ACC112 (cell line): ENCODE data around the gene HIF3A.

Experiments used
- H2AFZ ChIP-seq: fragments of 200-600 bp; sonication (generic); one replicate; pipeline ENCODE4 v1.6.0; 2017; ENCODE audit warnings: antibody characterized with exemption, low read length; ENCODE audit not compliant: unreplicated experiment
- H3K27ac ChIP-seq: fragments of 200-600 bp; sonication (generic); 2 replicates; pipeline ENCODE4 v1.5.1; 2014; ENCODE audit warnings: low read depth, mild to moderate bottlenecking, antibody characterized with exemption, low read length, moderate library complexity
- H3K27me3 ChIP-seq: fragments of 200-600 bp; sonication (generic); 2 replicates; pipeline ENCODE4 v1.6.1; 2014; ENCODE audit warnings: mild to moderate bottlenecking, antibody characterized with exemption, low read length, moderate library complexity, mixed read lengths; ENCODE audit not compliant: insufficient read depth
- H3K36me3 ChIP-seq: fragments of 200-600 bp; sonication (generic); 2 replicates; pipeline ENCODE4 v1.6.1; 2016; ENCODE audit warnings: mild to moderate bottlenecking, antibody characterized with exemption, low read length, moderate library complexity, mixed read lengths; ENCODE audit not compliant: insufficient read depth
- H3K4me1 ChIP-seq: fragments of 200-600 bp; sonication (generic); one replicate; pipeline ENCODE4 v1.6.1; 2016; ENCODE audit warnings: low read length, mixed read lengths; ENCODE audit not compliant: insufficient read depth, unreplicated experiment, control insufficient read depth
- H3K4me3 ChIP-seq: fragments of 200-600 bp; sonication (generic); 2 replicates; pipeline ENCODE4 v1.5.1; 2014; ENCODE audit warnings: mild to moderate bottlenecking, low read depth, low read length
- H3K79me2 ChIP-seq: fragments of 200-600 bp; sonication (generic); one replicate; pipeline ENCODE4 v1.6.0; 2016; ENCODE audit warnings: low read length; ENCODE audit not compliant: control insufficient read depth, unreplicated experiment, insufficient read depth

HIF3A gene

GRCh38 chr19:46349311-46349993 is 52.6 kb downstream of the HIF3A start:
- Histone ChIP-seq H3K36me3 (no peaks in the 10 kb centered on the region), H3K79me2 (peaks cover 47% of the 10 kb centered on the region), H3K27me3 (no peaks in the 10 kb centered on the region), H3K27ac (no peak overlapping the region), H2AFZ (no peak overlapping the region), H3K4me1 (peaks cover 25% of the 10 kb centered on the region), H3K4me3 (no peak overlapping the region)

- Histone ChIP-seq H3K4me3 (no peak overlapping the region), H3K27me3 (no peaks in the 10 kb centered on the region), H3K36me3 (no peaks in the 10 kb centered on the region), H3K27ac (peak overlapping the region; percentile 58), H3K4me1 (peaks cover 25% of the 10 kb centered on the region), H2AFZ (no peak overlapping the region), H3K79me2 (peaks cover 53% of the 10 kb centered on the region)
Observed at GRCh38 chr19:46350029-46350757, 53.4 kb downstream of the HIF3A start.

DNA sequence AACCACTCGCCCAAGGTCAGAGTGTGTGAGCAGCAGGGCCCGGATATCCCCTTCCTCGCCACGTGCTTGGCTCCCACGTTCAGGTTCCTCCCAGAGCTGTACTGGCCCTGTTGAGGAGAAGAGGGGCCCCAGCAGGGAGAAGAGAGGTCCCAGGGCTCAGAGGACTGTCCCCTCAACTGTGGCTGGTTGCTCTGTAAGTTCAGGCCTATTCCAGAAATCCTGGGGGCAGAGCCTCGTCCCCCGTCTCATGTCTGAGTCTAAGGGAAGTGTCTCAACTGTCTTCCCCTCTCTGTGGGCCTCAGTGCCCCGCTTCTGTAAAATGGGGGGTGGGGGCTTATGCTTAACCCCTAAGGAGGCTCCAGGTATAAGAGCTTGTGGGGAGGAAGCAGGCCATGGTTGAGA is 53.9 kb downstream of the HIF3A start:
- H3K27ac ChIP-seq = peak overlapping the region; percentile 58
- H3K79me2 ChIP-seq = peaks cover 54% of the 10 kb centered on the region
- peak overlapping the region; percentile 34 for H3K4me3 ChIP-seq
- no peak overlapping the region for H2AFZ ChIP-seq
- H3K27me3 ChIP-seq = no peaks in the 10 kb centered on the region
- H3K4me1 ChIP-seq = peaks cover 25% of the 10 kb centered on the region
- H3K36me3 ChIP-seq = no peaks in the 10 kb centered on the region

GRCh38 chr19:46351241-46352041 is 54.6 kb downstream of the HIF3A start:
- H3K27me3 ChIP-seq = no peaks in the 10 kb centered on the region
- peaks cover 25% of the 10 kb centered on the region for H3K4me1 ChIP-seq
- peaks cover 54% of the 10 kb centered on the region for H3K79me2 ChIP-seq
- H3K27ac ChIP-seq = peak overlapping the region; percentile 58
- peak overlapping the region; percentile 34 for H3K4me3 ChIP-seq
- H3K36me3 ChIP-seq = no peaks in the 10 kb centered on the region
- no peak overlapping the region for H2AFZ ChIP-seq

- Histone ChIP-seq H3K4me3 (no peak overlapping the region), H3K27ac (no peak overlapping the region), H2AFZ (no peak overlapping the region), H3K4me1 (peaks cover 36% of the 10 kb centered on the region), H3K27me3 (no peaks in the 10 kb centered on the region), H3K79me2 (peaks cover 55% of the 10 kb centered on the region), H3K36me3 (no peaks in the 10 kb centered on the region)
Observed at GRCh38 chr19:46353730-46354528, 57.1 kb downstream of the HIF3A start.

DNA sequence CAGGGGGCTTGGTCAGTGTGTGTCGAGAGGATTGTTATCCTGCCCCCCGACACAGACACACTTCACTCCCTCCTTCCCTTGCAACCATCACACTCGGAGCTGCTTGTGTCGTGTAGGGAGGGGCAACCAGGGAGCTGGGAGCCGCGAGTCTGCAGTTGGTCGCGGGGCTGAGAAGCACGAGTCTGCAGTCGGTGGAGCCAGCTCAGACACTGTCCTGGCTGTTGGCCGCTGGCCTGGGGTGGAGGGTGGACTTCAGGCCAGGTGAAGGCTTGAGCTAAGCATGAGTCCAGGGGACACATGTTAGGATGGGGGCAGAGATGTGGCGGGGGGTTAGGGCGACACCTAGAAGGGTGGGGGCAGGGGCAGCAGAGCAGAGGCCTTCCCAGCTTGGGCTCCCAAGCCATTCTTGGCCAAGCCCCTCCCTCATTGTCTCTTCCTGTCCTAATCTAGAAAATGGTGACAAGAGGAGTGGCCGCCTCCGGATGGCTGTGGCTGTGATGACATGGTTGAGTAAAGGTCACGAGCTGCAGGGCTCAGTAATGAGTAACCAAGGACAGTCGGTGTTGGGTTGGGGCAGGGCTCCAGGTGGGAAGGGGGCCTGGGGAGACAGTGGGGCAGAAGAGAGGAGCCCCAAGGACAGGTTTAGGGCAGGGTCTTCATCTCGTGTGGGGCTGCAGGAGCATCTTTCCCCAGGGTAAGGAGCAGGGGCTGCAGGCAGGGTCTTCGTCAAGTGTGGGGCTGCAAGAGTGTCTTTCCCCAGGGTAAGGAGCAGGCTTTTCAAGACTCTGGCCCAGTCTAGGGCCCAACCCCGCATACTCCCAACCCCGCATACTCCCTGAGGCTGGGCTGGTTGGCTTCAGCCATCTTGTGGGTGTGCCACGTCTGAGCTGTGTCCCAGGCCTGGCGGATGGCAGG is 58.6 kb downstream of the HIF3A start:
- no peak overlapping the region for H3K4me3 ChIP-seq
- H2AFZ ChIP-seq = no peak overlapping the region
- H3K27ac ChIP-seq = no peak overlapping the region
- peaks cover 44% of the 10 kb centered on the region for H3K79me2 ChIP-seq
- no peaks in the 10 kb centered on the region for H3K36me3 ChIP-seq
- no peaks in the 10 kb centered on the region for H3K27me3 ChIP-seq
- peaks cover 32% of the 10 kb centered on the region for H3K4me1 ChIP-seq

GRCh38 chr19:46356149-46357055 is 59.6 kb downstream of the HIF3A start:
- Histone ChIP-seq H2AFZ (no peak overlapping the region), H3K79me2 (peaks cover 44% of the 10 kb centered on the region), H3K4me1 (peaks cover 23% of the 10 kb centered on the region), H3K4me3 (no peak overlapping the region), H3K36me3 (no peaks in the 10 kb centered on the region), H3K27me3 (no peaks in the 10 kb centered on the region), H3K27ac (no peak overlapping the region)

- no peak overlapping the region for H3K4me3 ChIP-seq
- H3K4me1 ChIP-seq = peaks cover 14% of the 10 kb centered on the region
- H3K79me2 ChIP-seq = peaks cover 35% of the 10 kb centered on the region
- no peak overlapping the region for H2AFZ ChIP-seq
- H3K36me3 ChIP-seq = no peaks in the 10 kb centered on the region
- no peaks in the 10 kb centered on the region for H3K27me3 ChIP-seq
- H3K27ac ChIP-seq = no peak overlapping the region; the same call in 1 of the 2 replicates
Observed at GRCh38 chr19:46357846-46358583, 61.2 kb downstream of the HIF3A start.
